ENCODE results near the gene BPI.

BPI gene

GRCh38 chr20:38260025-38260377 is 44.0 kb upstream of the BPI start:
- TF ChIP-seq, protein P1, sequence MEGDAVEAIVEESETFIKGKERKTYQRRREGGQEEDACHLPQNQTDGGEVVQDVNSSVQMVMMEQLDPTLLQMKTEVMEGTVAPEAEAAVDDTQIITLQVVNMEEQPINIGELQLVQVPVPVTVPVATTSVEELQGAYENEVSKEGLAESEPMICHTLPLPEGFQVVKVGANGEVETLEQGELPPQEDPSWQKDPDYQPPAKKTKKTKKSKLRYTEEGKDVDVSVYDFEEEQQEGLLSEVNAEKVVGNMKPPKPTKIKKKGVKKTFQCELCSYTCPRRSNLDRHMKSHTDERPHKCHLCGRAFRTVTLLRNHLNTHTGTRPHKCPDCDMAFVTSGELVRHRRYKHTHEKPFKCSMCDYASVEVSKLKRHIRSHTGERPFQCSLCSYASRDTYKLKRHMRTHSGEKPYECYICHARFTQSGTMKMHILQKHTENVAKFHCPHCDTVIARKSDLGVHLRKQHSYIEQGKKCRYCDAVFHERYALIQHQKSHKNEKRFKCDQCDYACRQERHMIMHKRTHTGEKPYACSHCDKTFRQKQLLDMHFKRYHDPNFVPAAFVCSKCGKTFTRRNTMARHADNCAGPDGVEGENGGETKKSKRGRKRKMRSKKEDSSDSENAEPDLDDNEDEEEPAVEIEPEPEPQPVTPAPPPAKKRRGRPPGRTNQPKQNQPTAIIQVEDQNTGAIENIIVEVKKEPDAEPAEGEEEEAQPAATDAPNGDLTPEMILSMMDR (IDR thresholded peaks at IDR 0.05; ENCODE audit: low read depth, low read length, missing control alignments), result no peak
- in situ Hi-C loops (cut with HindIII; ENCODE audit: low pct_ligation_motif_present, low sequenced_read_pairs), result no loop called here
- Histone ChIP-seq H3K36me3 (replicated peaks) (peaks cover 49% of the 10 kb centered on the region), H3K27ac (peak overlapping the region; percentile 97), H3K4me3 (ENCODE audit: low read depth, low read length) (peak overlapping the region; percentile 94), H3K27me3 (replicated peaks) (no peaks in the 10 kb centered on the region)
- no peak for DNase-seq

GRCh38 chr20:38260378-38261053 is 43.4 kb upstream of the BPI start, which contains the start of gene KIAA1755:
Gene KIAA1755 (minus strand): TSS chr20:38260735. CDS start chr20:38260500, 235 bp downstream.
- DNase-seq, result no peak
- in situ Hi-C loops (cut with HindIII; ENCODE audit: low pct_ligation_motif_present, low sequenced_read_pairs), result no loop called here
- TF ChIP-seq, protein P1 (IDR thresholded peaks at IDR 0.05; ENCODE audit: low read depth, low read length, missing control alignments), result no peak
- H3K27ac ChIP-seq, result peak within 1 kb of the TSS; percentile 97
- no peaks in the 10 kb centered on the region for H3K27me3 ChIP-seq (replicated peaks)
- H3K36me3 ChIP-seq (replicated peaks), result peaks cover 44% of the 10 kb centered on the region
- H3K4me3 ChIP-seq (ENCODE audit: low read depth, low read length), result peak within 1 kb of the TSS; percentile 94

- TF ChIP-seq, protein P1 (IDR thresholded peaks at IDR 0.05; ENCODE audit: low read depth, low read length, missing control alignments), result no peak
- Histone ChIP-seq H3K27me3 (replicated peaks) (no peaks in the 10 kb centered on the region), H3K36me3 (replicated peaks) (peaks cover 39% of the 10 kb centered on the region), H3K4me3 (ENCODE audit: low read depth, low read length) (peak overlapping the region; percentile 94), H3K27ac (peak overlapping the region; percentile 52)
- in situ Hi-C loops (cut with HindIII; ENCODE audit: low pct_ligation_motif_present, low sequenced_read_pairs), result no loop called here
- DNase-seq, result no peak
Measured at GRCh38 chr20:38261054-38261390, 42.9 kb upstream of the BPI start.

DNA sequence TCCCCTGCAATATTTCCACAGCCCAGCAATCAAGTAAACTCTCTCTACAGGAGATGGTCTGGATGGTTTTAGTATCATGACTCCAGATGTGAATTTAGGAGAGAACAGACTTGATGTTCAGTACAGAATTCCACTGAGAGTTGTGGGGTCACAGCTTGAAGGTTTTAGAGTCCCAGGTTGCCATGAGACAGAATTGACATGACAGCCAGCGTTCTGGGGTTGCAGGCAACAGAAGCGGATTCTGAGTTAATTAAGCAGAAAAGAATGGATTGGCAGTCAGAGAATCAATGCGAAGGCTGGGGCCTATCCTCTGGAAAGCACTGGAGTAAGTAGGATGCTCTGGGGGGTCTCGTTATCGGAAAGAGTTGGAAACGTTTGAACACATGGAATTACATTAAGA is 41.0 kb upstream of the BPI start:
- no peak for DNase-seq
- in situ Hi-C loops (cut with HindIII; ENCODE audit: low pct_ligation_motif_present, low sequenced_read_pairs), result no loop called here
- H3K27ac ChIP-seq, result no peak overlapping the region

DNA sequence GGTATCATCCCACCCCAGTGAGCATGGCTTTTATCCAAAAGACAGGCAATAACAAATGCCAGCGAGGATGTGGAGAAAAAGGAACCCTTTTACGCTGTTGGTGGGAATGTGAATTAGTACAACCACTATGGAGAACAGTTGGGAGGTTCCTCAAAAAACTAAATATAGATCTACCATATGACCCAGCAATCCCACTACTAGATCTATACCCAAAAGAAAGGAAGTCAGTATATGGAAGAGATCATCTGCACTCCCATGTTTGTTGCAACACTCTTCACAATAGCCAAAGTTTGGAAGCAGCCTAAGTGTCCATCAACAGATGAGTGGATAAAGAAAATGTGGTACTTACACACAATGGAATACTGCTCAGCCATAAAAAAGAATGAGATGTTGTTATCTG is 37.5 kb upstream of the BPI start:
- H3K27ac ChIP-seq, result no peak overlapping the region
- no peak for DNase-seq
- in situ Hi-C loops (cut with HindIII; ENCODE audit: low pct_ligation_motif_present, low sequenced_read_pairs), result no loop called here
- H3K4me3 ChIP-seq (ENCODE audit: low read depth, low read length), result no peak overlapping the region
- TF ChIP-seq, protein P1 (IDR thresholded peaks at IDR 0.05; ENCODE audit: low read depth, low read length, missing control alignments), result no peak
- H3K36me3 ChIP-seq (replicated peaks), result no peaks in the 10 kb centered on the region
- H3K27me3 ChIP-seq (replicated peaks), result no peaks in the 10 kb centered on the region

More for the DNA sequence above, 41.0 kb upstream of the BPI start:
- peaks cover 24% of the 10 kb centered on the region for H3K36me3 ChIP-seq (replicated peaks)
- H3K27me3 ChIP-seq (replicated peaks), result no peaks in the 10 kb centered on the region
- H3K4me3 ChIP-seq (ENCODE audit: low read depth, low read length), result no peak overlapping the region
- TF ChIP-seq, protein P1 (IDR thresholded peaks at IDR 0.05; ENCODE audit: low read depth, low read length, missing control alignments), result no peak

DNA sequence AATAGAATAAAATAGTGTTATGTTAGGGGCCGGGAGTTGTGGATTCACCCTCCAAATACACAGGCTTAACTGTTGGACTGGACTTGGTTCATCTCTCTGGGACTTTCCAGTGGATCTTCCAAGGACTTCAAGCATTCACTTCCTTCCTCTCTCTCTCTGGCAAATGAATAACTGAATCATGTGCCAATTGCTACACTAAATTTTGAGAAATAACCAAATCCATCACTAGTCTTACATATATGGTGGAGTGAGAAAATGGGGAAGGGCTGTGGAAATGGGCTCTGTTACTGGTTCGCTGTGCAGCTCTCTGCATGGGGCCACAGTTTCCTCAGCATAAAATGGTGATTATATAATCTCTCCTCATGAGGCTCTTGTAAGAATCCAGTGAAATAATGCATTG is 36.7 kb upstream of the BPI start:
- in situ Hi-C loops (cut with HindIII; ENCODE audit: low pct_ligation_motif_present, low sequenced_read_pairs), result no loop called here
- H3K4me3 ChIP-seq (ENCODE audit: low read depth, low read length), result no peak overlapping the region
- no peak overlapping the region for H3K27ac ChIP-seq
- H3K36me3 ChIP-seq (replicated peaks), result no peaks in the 10 kb centered on the region
- no peaks in the 10 kb centered on the region for H3K27me3 ChIP-seq (replicated peaks)
- TF ChIP-seq, protein P1 (IDR thresholded peaks at IDR 0.05; ENCODE audit: low read depth, low read length, missing control alignments), result no peak
- no peak for DNase-seq

Data from brain microvascular endothelial cell (primary cell).